ENCODE measurements around the gene NSUN4.
"Not testable (repeated sequence)": the region's sequence is repeated elsewhere in the genome, so short reads cannot be mapped to it uniquely, and the experiment has no call there.

The NSUN4 gene

DNA sequence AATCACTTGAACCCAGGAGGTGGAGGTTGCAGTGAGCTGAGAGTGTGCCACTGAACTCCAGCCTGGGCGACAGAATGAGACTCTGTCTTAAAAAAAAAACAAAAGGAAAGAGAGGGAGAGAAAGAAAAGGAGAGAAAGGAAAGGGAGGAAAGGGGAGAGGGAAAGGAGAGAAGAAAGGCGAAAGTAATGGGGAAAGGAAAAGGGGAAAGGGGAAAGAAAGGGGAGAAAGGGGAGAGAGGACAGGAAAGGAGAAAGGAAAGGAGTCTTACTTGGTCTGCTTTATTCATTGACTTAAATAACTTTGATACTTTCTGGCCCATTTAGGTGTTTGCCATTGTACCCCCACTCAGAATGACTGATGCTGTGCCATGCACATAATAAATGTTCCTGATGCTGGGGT, 11.8 kb downstream of the NSUN4 start:
- CTCF ChIA-PET = interaction anchor here (0.9 to 1.2 kb wide), 2 partner anchors 11 to 12 kb away, joined by 3 to 14 read pairs; partner anchors contain the start of gene NSUN4
- POLR2A ChIA-PET = no interaction called here
- TF ChIP-seq, protein P1, sequence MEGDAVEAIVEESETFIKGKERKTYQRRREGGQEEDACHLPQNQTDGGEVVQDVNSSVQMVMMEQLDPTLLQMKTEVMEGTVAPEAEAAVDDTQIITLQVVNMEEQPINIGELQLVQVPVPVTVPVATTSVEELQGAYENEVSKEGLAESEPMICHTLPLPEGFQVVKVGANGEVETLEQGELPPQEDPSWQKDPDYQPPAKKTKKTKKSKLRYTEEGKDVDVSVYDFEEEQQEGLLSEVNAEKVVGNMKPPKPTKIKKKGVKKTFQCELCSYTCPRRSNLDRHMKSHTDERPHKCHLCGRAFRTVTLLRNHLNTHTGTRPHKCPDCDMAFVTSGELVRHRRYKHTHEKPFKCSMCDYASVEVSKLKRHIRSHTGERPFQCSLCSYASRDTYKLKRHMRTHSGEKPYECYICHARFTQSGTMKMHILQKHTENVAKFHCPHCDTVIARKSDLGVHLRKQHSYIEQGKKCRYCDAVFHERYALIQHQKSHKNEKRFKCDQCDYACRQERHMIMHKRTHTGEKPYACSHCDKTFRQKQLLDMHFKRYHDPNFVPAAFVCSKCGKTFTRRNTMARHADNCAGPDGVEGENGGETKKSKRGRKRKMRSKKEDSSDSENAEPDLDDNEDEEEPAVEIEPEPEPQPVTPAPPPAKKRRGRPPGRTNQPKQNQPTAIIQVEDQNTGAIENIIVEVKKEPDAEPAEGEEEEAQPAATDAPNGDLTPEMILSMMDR (IDR thresholded peaks at IDR 0.05; ENCODE audit: insufficient read depth, low read length, missing control alignments) = no peak
- H3K4me3 ChIP-seq (ENCODE audit: low read depth, low read length) = no peak overlapping the region
- DNase-seq (ENCODE audit: low read depth, low spot score) = no peak

DNA sequence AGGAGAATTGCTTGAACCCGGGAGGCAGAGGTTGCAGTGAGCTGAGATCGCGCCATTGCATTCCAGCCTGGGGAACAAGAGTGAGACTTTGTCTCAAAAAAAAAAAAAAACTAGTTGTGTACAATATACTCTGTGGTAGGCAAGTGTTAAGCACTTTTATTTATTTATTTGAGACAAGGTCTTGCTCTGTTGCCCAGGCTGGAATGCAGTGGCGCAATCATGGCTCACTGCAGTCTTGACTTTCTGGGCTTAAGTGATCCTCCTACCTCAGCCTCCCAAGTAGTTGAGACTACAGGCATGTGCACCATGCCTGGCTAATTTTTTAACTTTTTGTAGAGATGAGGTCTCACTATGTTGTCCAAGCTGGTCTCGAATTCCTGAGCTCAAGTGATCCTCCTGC, 15.3 kb downstream of the NSUN4 start:
- POLR2A ChIA-PET; DNase-seq (ENCODE audit: low read depth, low spot score); H3K4me3 ChIP-seq (ENCODE audit: low read depth, low read length): not testable (repeated sequence)
- CTCF ChIA-PET = interaction anchor here (1.6 to 4.3 kb wide), 2 partner anchors 9 to 14 kb away, joined by 7 to 25 read pairs; no protein-coding TSS in a partner anchor

DNA sequence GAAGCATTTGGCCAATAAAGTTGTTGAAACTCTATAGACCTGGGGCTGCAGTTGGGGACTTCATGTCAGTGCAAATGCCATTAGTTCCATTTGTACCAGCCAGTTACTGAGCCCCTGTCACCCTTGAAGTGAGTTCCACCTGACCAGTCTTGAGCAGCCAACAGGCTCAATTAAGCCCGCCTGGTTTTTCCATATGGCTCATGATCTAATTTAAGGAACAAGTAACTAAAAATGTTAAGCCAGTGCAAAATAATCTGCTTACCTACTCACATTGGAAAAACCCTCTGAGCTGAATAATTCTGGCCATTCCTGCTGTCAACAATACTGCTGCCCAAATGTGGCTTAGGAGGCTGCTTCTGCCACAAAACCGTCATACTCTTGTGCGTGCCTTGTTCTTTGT, 21.6 kb downstream of the NSUN4 start:
- ChIA-PET POLR2A (no interaction called here), CTCF (interaction anchor here (1.2 to 2.4 kb wide), 3 partner anchors 12 to 44 kb away, joined by 3 to 20 read pairs (median 3); no protein-coding TSS in a partner anchor)
- H3K4me3 ChIP-seq (ENCODE audit: low read depth, low read length) = no peak overlapping the region
- no peak for DNase-seq (ENCODE audit: low read depth, low spot score)
- TF ChIP-seq, protein P1 (IDR thresholded peaks at IDR 0.05; ENCODE audit: insufficient read depth, low read length, missing control alignments) = no peak

DNA sequence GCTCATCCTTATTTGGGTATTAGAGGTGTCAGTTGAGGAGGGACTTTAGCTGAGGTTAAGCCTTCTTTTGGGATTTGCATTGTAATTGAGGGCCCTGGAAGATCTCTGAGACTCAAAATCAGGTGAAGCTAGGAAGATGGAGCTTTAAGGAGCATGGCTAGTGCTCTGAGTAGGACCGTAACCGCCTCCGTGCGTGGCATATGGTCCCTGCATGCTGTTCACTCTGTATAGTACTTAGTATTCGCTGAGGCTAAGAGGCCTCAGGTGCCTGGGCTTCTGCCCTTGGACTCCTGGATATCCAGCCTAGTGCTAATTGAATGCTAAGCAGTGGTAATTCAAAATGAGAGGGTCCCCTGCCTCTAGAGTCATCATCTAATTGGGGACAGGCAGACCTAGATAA, 22.5 kb downstream of the NSUN4 start:
- no peak for DNase-seq (ENCODE audit: low read depth, low spot score)
- CTCF ChIA-PET = no interaction called here
- TF ChIP-seq, protein P1 (IDR thresholded peaks at IDR 0.05; ENCODE audit: insufficient read depth, low read length, missing control alignments) = no peak
- H3K4me3 ChIP-seq (ENCODE audit: low read depth, low read length) = no peak overlapping the region
- POLR2A ChIA-PET = no interaction called here

DNA sequence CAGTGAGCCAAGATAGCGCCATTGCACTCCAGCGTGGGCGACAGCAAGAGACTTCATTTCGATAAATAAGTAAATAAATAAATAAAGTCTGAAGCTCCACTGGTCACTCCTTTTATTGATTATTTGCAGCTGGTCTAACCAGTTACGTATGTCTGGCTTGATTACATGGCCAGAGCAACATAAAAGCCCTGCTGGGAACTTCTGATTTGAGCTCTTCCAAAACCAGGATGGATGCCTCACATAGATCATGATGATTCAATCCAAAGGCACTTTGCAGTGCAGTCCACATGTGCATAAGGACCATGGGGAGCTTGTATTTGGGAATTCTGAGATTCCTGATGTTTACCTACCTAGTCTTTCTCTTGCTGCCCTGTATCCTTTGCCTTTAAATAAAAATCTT, 24.0 kb downstream of the NSUN4 start:
- CTCF ChIA-PET = interaction anchor here (0.6 to 0.9 kb wide), 3 partner anchors 12 to 53 kb away, joined by 3 to 4 read pairs (median 3); no protein-coding TSS in a partner anchor
- no peak overlapping the region for H3K4me3 ChIP-seq (ENCODE audit: low read depth, low read length)

DNA sequence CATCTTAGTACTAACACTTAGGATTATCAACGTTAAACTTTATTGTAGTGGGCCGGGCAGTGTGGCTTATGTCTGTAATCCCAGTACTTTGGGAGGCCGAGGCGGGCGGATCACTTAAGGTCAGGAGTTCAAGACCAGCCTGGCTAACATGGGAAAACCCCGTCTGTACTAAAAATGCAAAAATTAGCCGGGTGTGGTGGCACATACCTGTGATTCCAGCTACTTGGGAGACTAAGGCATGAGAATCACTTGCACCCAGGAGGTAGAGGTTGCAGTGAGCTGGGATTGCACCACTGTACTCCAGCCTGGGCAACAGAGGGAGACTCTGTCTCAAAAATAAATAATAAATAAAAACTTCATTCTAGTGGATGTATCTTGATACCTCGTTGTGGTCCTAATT, 25.2 kb downstream of the NSUN4 start:
- DNase-seq (ENCODE audit: low read depth, low spot score); H3K4me3 ChIP-seq (ENCODE audit: low read depth, low read length); POLR2A ChIA-PET: not testable (repeated sequence)
- CTCF ChIA-PET = interaction anchor here (1.0 to 2.0 kb wide), 4 partner anchors 8 to 25 kb away, joined by 3 to 8 read pairs (median 4); partner anchors contain the start of gene NSUN4

More for the DNA sequence above, 24.0 kb downstream of the NSUN4 start:
- POLR2A ChIA-PET = no interaction called here
- DNase-seq (ENCODE audit: low read depth, low spot score) = peak; percentile 21
- TF ChIP-seq, protein P1 (IDR thresholded peaks at IDR 0.05; ENCODE audit: insufficient read depth, low read length, missing control alignments) = no peak

DNA sequence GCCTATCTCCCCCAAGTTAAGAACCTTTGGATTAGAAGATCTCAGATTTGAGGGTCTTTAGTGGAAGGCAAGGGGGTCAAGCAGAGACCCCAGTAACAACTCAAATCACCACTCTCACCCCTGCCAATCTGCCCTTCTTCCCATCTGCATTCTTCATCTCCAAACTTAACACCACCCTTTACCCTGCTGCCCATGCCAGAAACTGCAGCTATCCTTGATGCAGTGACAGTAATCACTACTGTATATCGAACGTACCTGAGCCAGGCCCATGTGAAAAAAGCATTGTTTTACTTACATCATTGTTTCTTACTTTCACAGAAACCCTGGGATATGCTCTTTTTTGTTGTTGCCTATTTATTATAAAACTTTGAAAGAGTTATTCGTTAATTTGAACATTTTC, 26.5 kb downstream of the NSUN4 start:
- TF ChIP-seq, protein P1 (IDR thresholded peaks at IDR 0.05; ENCODE audit: insufficient read depth, low read length, missing control alignments) = no peak
- ChIA-PET CTCF (interaction anchor here (1.1 to 2.0 kb wide), 4 partner anchors 12 to 80 kb away, joined by 3 to 8 read pairs (median 4); partner anchors contain the start of gene NSUN4), POLR2A (no interaction called here)
- DNase-seq (ENCODE audit: low read depth, low spot score) = no peak
- H3K4me3 ChIP-seq (ENCODE audit: low read depth, low read length) = no peak overlapping the region

DNA sequence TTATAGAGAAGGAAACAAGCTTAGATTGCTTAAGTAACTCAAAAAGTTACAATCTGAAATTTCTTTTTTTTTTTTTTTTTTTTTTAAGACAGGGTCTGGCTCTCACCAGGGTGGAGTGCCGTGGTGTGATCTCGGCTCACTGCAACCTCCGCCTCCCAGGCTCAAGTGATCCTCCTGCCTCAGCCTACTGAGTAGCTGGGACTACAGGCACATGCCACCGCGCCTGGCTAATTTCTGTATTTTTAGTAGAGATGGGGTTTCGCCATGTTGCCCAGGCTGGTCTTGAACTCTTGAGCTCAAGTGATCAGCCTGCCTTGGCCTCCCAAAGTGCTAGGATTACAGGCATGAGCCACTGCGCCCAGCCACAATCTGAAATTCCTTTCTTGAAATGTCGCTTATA, 27.1 kb downstream of the NSUN4 start:
- H3K4me3 ChIP-seq (ENCODE audit: low read depth, low read length); DNase-seq (ENCODE audit: low read depth, low spot score): not testable (repeated sequence)
- POLR2A ChIA-PET = interaction anchor here (0.5 kb wide), 1 partner anchor 28 kb away, joined by 3 read pairs; no protein-coding TSS in a partner anchor
- CTCF ChIA-PET = interaction anchor here (1.0 to 1.3 kb wide), 2 partner anchors 19 to 79 kb away, joined by 3 read pairs; no protein-coding TSS in a partner anchor
